HG03354 (cell line): ENCODE results near the gene CNPPD1.

Source experiments
- ATAC-seq: cut with Tn5 transposase; IDR thresholded peaks from one replicate; pipeline ENCODE4 v1.9.1; 2021; ENCODE audit warnings: mild to moderate bottlenecking; ENCODE audit not compliant: unreplicated experiment, poor library complexity, severe bottlenecking

Gene CNPPD1

DNA sequence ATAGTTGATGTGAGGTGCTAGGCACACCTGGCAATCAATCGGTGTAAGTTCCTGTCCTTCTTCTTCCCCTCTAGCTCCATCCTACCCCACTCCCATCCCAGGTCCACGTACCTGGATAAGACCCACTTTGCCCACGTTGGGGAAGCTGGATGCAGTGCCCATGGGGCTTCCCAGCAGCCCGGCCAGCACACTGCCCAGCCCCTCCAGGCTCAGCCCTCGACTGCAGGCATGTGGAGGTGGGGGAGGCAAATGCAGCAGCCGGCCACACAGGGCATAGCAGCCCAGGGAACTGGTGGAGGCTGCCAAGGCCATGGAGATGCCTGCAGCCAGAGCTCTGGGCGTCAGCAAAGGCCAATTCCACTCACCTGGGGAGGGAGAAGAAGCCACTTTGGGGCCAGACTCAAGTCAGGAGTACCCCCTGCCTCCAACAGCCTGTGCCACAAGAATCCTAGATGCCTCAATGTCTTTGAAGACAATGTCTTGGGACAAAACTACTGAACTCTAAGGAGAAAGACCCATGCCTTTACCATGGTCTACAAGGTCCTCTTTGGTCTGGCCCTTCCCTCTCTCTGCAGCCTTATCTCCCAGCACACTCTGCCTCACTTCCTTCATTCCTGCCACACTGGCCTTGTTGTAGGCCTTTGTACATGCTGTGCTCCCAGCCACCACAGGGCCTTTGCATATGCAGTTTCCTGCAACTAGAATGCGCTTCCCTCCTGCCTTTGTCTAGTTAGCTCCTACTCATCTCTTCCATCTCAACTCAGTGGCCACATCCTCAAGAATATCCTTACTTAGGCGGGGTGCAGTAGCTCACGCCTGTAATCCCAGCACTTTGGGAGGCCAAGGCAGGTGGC lies 11.4 kb downstream of the CNPPD1 start:
- ATAC-seq, result no peak

DNA sequence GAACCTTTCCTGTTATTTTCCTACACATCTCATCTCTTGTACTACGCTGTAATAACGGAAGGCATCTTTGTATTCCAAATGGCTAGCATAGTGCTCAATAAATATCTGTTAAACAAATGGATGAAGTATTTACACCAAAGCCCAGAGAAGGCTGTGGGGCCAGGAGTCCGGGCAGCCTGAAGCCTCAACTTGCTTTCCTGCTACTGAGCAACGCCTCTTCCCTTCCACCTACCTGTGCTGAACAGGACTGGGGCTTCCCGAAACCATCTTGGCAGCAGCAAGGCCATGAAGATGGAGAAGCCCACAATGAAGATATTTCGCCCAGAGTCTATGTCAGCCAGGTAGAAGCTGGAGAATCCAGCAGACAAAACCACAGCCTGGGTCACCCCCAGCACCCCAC lies 13.6 kb downstream of the CNPPD1 start:
- ATAC-seq, result no peak

DNA sequence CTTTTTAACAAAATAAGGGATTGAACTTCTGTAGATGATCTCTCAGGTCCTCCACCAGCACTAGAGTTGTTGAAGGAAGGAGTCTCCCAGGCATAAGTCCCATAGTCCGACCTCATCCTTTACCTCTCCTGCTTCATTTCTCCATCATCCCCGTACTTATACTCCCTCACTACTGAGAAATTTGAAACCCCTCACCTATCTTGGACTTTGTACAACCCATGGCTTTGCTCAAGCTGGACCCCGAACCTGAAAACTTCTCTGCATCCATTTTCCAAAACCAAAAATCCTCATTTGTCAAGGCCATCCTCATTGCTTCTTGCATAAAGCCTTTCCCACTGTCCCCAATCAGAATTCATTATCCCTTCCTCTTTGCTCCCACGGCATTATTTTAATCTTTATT lies 15.6 kb downstream of the CNPPD1 start:
- ATAC-seq, result no peak

DNA sequence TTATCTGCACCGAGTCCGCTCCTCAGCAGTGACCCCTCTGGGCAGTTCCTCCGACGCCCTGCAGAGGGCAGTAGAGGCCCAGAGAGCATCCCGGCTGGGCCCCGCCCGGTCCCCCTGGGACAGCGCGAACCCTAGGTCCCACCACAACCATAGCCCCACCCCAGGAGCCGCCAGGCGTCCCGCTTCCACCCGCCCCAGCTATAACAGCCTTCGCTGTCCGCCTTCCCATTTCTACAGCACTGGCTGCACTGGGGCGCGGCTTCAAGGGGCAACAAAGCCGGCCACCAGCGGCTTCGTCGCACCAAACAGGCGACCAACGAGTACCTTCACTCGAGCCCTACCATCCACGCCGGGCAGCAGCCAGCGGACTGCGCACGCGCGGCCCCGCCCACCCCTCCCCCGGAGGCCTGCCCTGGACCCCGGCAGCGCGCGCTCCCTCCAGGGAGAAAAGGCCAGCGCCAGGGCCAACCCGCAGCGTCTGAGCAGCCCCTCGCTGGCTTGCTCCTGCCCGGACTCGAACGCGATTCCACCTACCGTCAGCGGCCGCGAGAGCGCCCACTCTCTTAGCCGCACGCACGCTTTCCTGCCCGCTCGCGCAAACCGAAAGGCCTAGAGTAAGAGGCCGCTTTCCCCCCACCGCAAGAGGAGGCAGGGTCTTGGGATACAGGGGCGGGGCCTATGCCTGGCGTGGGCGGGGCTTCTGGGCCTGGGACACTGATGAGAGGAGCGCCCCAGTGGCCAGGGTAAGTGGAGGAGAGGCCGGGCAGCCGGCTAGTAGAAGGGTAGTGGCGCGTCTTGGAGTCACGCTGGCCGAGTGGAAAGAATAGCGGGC lies 16.3 kb downstream of the CNPPD1 start, which contains the start of gene NHEJ1:
TSS of gene NHEJ1 (minus strand) at position 630 of the 832 bp plus-strand sequence. CDS start 2,453 bp downstream, outside the sequence.
- peak; percentile 86 for ATAC-seq

DNA sequence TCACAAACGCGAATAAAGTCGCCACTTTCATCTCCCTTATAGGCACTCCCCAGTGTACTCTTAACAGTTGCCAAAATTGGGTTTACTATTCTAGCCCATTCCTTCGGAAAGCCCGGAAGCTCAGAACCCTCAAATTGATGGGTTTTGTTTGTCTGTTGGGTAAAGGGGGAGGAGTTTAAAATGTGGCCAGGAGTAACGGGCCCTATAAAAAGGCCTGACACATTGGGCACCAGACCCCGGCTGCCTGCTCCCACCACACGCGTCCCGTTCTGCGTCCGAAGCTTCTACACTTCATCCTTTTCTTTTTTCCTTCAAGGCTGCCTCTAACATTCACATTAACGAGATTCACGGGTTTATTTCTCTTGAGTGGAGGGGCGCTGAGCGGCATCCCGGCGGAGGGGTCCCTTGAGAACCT lies 16.9 kb downstream of the CNPPD1 start:
- ATAC-seq, result peak; percentile 3

DNA sequence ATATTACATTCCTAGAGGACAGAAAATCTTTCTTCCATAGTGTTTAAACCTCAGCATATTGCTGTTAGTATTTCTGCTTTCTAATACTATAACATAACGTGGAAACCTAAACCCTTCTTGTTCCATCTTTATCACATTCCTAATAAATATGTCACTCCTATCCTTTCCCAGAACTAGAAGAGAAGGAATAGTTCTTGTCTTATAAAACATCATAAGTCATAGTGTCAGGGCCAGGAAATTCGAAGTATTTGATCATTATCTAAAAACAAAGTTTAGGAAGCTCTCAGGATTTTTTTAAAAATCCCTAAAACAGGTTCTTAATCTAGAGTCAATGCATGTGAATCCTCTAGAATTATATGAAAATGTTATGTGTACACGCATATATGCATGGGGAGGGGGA lies 18.1 kb downstream of the CNPPD1 start:
- ATAC-seq, result no peak

DNA sequence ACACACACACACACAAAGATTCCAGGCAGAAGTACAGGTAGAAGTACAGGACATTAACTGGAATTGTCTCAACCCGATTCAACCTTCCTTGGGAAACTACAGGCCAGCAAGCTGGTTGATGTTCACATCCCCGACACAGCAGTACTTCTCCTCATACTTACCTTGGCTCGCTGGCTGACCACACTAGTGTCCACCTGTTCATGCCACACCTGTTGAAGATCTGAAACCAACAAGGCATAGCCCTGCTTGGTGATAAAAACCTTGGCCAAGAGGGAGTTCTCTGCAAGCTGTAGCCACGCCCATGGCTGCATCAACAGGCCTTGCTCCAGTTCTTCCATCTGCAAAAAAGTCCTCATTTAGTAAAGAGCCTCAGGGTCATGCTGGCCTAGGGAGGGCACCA lies 18.7 kb downstream of the CNPPD1 start:
- no peak for ATAC-seq

DNA sequence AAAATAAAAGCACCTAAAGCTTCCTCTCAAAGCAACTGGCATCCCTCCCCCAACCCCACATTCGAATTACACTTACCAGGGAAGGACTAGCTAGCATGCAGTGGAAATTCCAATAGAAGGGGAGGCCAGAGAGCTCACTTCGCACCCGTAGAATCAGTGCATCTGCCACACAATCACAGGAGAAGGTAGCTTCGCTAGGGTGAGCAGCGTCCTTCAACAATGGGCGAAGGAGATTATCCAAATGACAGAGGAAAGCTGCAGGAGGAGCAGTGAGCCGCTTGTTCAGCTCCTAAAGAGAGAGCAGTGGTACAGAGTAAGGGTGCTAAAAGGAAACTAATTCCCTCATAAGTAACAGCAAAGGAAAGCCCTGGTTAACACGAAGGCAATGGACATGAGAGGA lies 19.3 kb downstream of the CNPPD1 start:
- ATAC-seq, result no peak

DNA sequence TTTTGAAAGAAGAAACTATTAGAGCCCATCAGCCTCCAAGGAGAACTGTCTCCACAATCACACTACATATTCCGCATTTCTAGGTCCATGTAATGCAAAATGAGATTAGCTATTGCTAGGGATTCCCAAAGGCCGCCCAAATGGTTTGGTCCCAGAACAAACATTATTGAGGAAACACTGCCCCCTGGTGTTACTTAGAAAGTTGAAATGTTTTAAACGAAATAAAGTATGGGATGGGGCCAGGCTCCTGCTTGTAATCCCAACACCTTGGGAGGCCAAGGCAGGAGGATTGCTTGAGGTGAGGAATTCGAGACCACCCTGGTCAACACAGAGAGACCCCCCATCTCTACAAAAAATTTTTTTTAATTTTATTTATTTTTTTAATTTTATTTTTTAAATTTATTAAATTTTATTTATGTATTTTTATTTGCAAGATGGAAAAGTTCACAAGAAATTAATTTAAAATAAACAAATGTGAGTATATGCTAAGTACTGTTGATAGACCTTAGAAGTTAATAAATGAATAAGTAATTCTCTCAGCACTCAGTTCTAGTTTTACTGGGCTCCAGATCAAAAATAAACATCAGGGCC lies 21.6 kb downstream of the CNPPD1 start:
- ATAC-seq, result no peak

DNA sequence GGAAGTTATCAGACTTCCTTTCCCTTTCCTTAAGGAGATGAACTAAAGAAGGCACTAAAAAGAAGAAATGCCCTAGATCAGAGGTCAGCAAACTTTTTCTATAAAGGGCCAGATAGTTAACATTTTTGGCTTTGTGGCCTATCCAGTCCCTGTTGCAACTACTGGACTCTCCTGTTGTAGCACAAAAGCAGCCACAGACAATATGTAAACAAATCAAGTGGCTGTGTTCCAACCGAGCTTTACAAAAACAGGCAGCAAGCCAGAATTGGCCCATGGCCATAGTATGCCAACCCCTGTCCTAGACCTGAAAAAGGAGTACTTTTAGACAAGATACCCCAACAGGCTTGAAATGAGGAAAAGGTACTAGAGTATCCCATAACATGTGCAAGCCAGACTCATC lies 27.1 kb downstream of the CNPPD1 start:
- no peak for ATAC-seq

DNA sequence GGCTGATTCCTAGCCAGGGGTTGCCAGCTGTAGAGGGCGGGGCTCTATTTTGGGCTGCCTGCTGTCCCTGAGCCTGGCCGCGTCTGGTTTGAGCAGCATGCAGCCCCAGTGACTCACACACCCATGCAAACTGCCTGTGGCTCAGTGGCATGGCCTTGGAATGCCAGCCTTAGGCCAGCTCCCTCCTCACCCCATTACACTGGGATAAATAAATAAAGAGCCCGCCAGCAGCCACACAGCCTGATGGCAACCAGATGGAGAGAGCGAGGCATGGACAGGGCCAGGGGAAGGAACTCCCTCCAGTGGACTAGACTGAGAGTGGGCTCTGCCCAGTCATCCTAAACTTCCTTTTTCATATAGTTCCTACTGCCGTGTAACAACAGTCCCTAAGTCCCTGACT lies 34.4 kb downstream of the CNPPD1 start:
- no peak for ATAC-seq

DNA sequence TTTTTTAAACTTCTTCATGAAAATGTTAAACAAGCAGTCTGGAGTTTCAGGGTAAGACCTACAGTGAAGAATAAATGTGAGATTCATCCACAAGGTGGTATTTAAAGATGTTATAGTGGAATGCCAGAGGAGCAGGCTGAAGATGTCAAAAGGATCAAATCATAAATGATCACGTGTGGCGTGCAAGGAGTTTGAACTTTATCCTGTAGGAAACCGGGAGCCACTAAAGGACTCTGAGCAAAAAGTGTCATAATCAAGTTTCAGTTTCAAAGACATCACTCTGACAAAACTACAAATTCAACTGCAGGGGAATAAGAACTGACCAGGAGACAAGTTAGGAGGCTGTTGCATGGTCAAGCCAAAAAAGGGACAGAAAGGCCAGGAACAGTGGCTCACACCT lies 36.0 kb downstream of the CNPPD1 start:
- ATAC-seq, result no peak

DNA sequence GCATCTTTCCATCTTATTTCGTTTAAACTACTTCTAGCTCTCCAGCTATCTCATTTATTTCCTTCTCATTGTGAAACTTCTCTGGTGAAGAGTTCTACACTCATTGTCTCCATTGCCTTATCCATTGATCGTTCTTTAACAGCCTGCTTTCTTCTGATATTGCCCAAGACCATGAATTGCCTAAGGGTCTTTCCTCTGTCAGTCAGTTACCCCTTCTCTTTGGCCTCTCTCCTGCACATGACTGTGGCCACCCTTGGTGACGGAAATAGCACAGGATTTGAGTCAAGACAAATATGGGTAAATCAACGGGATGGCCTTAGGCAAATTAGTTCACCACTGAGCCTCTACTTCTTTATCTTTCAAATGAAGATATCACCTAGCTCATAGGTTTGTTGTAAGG lies 42.7 kb downstream of the CNPPD1 start:
- no peak for ATAC-seq

DNA sequence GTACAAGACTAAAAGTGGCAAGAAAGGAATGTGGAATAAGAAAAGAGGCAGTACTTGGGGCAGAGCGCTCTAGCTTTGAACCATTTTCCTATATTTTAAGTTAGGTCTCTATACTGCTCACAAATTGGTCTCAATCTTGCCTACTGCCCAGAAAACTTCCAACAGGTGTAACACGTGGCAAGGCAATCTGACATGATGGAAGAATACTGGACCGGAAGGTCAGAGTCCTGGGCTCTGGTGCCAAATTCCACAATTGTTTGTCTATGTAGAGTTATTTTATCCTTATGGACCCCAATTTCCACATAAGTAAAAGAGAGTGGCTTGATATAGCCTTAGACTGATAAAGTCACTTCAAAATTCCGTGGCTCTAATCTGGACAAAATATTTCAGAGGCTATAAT lies 45.0 kb downstream of the CNPPD1 start:
- no peak for ATAC-seq

DNA sequence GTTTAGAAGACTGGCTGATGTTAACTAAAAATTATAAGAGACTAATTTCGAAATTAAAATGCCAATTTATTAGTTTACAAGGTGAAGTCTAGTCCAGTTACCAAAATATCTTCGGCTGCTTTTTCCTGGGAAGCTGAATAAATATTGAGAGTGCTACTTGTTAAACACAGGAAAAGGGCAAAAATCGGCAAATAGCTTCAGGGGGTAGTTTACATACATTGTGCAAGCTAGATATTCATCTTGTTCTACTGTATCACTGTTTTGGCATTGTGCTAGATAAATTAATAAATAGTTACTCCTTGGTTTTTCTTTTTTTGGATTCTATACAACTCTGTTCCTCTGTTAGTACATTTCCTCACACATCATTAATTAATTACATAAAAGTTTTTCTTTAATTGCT lies 45.4 kb downstream of the CNPPD1 start:
- no peak for ATAC-seq

DNA sequence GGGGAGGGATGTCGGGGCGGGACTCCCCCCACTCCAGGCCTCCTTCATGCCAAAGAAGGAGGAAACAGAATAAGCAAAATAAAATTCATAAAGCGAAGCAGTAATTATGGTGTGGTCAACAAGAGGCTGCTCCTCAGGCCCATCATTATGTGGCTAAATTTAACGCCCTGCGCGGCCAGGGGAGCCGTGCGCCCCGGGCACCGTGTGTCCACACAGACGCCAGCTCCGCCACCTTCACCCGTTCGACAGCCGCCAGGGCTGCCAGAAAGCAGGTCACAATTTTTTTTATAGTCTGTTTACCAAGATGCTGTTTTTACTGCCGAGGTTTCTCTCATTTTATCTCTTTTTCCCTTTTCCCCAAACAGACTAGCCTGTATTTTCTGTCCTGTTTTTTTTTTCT lies 47.1 kb downstream of the CNPPD1 start:
- ATAC-seq, result no peak

DNA sequence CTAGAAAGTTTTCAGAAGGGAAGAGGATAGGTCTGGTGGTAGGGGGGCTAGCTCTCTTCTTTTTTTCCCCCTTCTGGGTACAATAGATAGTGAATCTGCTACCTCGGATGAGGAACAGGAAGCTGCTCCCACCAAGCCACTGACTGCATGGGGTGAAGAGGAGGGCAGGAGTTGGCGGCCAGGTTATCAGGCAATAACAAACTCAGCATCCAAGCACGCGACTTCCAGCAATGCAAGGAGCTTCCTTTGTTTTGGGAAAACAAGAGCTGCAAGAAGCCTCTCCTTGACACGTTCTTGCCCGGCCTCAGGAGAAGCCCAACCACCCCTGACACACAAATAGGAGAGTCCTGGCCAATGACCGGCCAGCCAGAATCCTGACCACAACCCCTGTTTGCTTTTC lies 48.3 kb downstream of the CNPPD1 start:
- no peak for ATAC-seq

DNA sequence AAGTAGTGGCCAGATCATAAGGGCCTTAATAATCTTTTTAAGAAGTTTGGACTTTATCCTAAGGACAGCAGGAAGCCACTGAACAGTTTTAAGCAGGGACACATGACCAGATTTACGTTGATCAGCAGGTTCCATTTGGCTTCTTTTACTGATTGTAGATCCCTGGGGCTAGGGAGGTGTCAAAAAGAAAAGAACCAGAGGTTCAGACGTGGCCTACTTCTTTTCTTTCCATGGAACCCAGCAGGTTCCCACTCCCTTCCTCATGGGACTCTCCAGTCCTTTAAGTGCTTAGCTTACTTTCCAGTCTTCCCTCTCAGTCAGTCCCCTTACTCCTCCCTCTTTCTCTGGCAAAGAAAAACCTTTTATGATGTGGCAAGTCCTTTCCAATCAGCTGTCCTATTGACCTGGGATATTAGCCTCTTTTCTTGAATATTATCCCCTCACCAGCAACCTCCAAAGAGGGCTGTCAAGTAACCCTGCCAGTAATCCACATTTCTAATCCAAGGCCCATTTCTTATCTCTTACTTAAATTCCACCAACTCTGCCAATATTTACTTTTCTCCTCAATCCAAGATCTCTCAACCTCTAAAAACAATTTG lies 49.6 kb downstream of the CNPPD1 start:
- ATAC-seq, result no peak

DNA sequence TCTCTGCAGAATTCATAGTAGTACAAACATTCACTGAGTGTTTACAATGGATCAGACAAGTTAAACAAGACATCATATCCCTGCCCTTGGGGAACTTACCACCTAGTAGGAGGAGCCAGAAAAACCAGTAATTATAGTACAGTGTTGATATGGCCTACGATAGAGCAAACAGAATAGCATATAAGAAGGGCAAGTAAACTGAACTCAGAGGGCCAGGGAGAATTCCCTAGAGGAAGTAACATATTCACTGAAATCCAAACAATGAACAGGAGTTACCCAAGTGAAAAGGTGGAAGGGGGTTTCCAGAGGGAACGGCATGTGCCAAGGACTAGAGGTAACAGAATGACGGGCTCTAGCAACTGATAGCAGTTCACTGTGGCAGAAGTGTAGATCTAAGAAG lies 50.2 kb downstream of the CNPPD1 start:
- ATAC-seq, result no peak

DNA sequence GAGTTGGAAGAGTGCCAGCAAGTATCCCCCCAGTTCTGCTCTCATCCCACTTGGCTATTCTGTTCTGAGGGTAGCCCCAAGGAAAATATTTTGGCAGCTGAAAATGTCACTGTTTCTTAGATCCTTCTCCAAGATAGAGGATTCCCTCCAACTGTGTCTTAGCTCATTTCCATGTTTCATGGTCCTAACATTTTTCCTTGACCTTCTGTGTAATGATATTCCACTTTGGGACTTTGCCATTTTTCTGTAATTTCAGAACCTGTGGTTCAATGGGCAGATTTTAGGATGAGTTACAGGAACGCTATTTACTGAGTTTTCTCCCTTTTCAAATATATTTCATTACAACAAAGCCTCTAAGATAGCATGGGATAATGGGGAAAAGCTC lies 50.8 kb downstream of the CNPPD1 start:
- ATAC-seq, result no peak
